BLaER1 (cell line): ENCODE data around the gene CDCA7.
A peak's percentile ranks its signal among the peaks of the same experiment; 100 is the strongest.

Source experiments
- H3K27ac ChIP-seq: shearing (Covaris generic); formaldehyde crosslinking; 2 replicates; pipeline ENCODE4 v1.8.1; 2022
- H3K27me3 ChIP-seq: shearing (Covaris generic); formaldehyde crosslinking; 2 replicates; pipeline ENCODE4 v1.8.1; 2022
- H3K36me3 ChIP-seq: shearing (Covaris generic); formaldehyde crosslinking; 2 replicates; pipeline ENCODE4 v1.8.1; 2022
- H3K4me1 ChIP-seq: shearing (Covaris generic); formaldehyde crosslinking; 2 replicates; pipeline ENCODE4 v1.8.1; 2022
- H3K4me2 ChIP-seq: shearing (Covaris generic); formaldehyde crosslinking; 2 replicates; pipeline ENCODE4 v1.8.1; 2022
- H3K4me3 ChIP-seq: shearing (Covaris generic); formaldehyde crosslinking; 2 replicates; pipeline ENCODE4 v1.8.1; 2022
- H3K9ac ChIP-seq: shearing (Covaris generic); formaldehyde crosslinking; 2 replicates; pipeline ENCODE4 v1.8.1; 2022
- H3K9me3 ChIP-seq: shearing (Covaris generic); formaldehyde crosslinking; 2 replicates; pipeline ENCODE4 v1.8.1; 2022
- H4K20me1 ChIP-seq: shearing (Covaris generic); formaldehyde crosslinking; 2 replicates; pipeline ENCODE4 v1.8.1; 2022
- Cebpa-rat ChIP-seq: shearing (Covaris generic); IDR thresholded peaks from 2 replicates; pipeline ENCODE4 v1.8.1; 2022

The CDCA7 gene

DNA sequence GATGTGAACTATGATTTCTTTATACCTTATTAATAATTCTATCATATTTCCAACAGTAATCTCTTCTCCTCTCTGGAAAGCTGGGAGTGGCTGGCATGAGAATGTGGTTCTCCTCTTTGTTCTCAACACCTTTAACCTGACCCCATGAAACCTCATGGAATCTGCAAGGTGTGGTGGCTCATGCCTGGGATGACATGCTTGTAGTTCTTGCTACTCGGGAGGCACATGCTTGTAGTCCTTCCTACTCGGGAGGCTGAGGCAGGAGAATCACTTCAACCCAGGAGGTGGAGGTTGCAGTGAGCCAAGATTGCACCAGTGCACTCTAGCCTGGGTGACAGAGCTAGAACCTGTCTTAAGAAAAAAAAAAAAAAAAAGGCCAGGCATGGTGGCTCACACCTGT lies 10.8 kb upstream of the CDCA7 start:
- Histone ChIP-seq H3K36me3 (peaks cover 9% of the 10 kb centered on the region; the same call in 1 of the 2 replicates), H3K9me3 (peaks cover 32% of the 10 kb centered on the region), H3K4me2 (no peak overlapping the region), H3K27me3 (no peaks in the 10 kb centered on the region), H3K4me1 (peaks cover under 1% of the 10 kb centered on the region; the same call in 1 of the 2 replicates), H3K9ac (no peak overlapping the region), H4K20me1 (no peaks in the 10 kb centered on the region), H3K27ac (no peak overlapping the region), H3K4me3 (no peak overlapping the region)
- no peak for TF ChIP-seq Cebpa-rat

- H3K9ac ChIP-seq = no peak overlapping the region
- no peak for TF ChIP-seq Cebpa-rat
- H3K27me3 ChIP-seq = no peaks in the 10 kb centered on the region
- peaks cover 13% of the 10 kb centered on the region for H3K4me1 ChIP-seq
- H3K4me3 ChIP-seq = no peak overlapping the region
- peaks cover 9% of the 10 kb centered on the region; the same call in 1 of the 2 replicates for H3K36me3 ChIP-seq
- H4K20me1 ChIP-seq = no peaks in the 10 kb centered on the region
- peaks cover 34% of the 10 kb centered on the region for H3K9me3 ChIP-seq
- H3K27ac ChIP-seq = no peak overlapping the region
- no peak overlapping the region for H3K4me2 ChIP-seq
Observed at GRCh38 chr2:173346035-173346434, 8.6 kb upstream of the CDCA7 start.

- TF ChIP-seq Cebpa-rat = no peak
- peaks cover 42% of the 10 kb centered on the region for H3K9me3 ChIP-seq
- no peaks in the 10 kb centered on the region for H4K20me1 ChIP-seq
- peaks cover 19% of the 10 kb centered on the region for H3K4me1 ChIP-seq
- no peaks in the 10 kb centered on the region for H3K27me3 ChIP-seq
- H3K4me3 ChIP-seq = no peak overlapping the region
- H3K9ac ChIP-seq = no peak overlapping the region
- peaks cover 9% of the 10 kb centered on the region; the same call in 1 of the 2 replicates for H3K36me3 ChIP-seq
- no peak overlapping the region for H3K27ac ChIP-seq
- no peak overlapping the region for H3K4me2 ChIP-seq
Observed at GRCh38 chr2:173347305-173348168, 7.1 kb upstream of the CDCA7 start.

DNA sequence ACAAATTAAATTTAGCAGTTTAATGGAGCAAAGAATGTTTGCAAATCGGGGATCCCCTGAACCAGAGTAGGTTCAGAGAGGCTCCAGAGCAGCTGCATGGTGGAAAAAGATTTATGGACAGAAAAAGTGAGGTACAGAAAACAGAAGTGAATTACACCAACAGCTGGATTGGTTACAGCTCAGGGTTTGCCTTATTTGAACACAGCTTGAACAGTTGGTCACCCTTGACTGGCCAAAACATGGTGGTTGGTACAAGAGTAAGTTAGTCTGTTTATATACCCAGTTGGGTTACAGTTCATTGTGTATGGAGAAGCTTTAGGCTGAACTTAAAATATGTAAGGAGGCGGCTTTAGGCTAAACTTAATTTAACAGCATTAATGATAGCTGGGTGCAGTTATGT lies 5.4 kb upstream of the CDCA7 start:
- H3K4me2 ChIP-seq = no peak overlapping the region

GRCh38 chr2:173350383-173350782 lies 4.3 kb upstream of the CDCA7 start:
- H3K4me3 ChIP-seq = no peak overlapping the region
- peaks cover 34% of the 10 kb centered on the region for H3K4me1 ChIP-seq
- no peak for TF ChIP-seq Cebpa-rat
- peak overlapping the region; percentile 48 for H3K4me2 ChIP-seq
- H3K36me3 ChIP-seq = peaks cover 9% of the 10 kb centered on the region; the same call in 1 of the 2 replicates
- no peaks in the 10 kb centered on the region for H3K27me3 ChIP-seq
- no peak overlapping the region for H3K27ac ChIP-seq
- no peak overlapping the region for H3K9ac ChIP-seq
- no peaks in the 10 kb centered on the region for H4K20me1 ChIP-seq
- peaks cover 31% of the 10 kb centered on the region for H3K9me3 ChIP-seq

More for the DNA sequence above, 5.4 kb upstream of the CDCA7 start:
- Histone ChIP-seq H3K9me3 (peaks cover 42% of the 10 kb centered on the region), H3K4me1 (peaks cover 34% of the 10 kb centered on the region), H3K27ac (no peak overlapping the region), H3K27me3 (no peaks in the 10 kb centered on the region), H3K9ac (no peak overlapping the region), H3K36me3 (peaks cover 9% of the 10 kb centered on the region; the same call in 1 of the 2 replicates), H3K4me3 (no peak overlapping the region), H4K20me1 (no peaks in the 10 kb centered on the region)
- no peak for TF ChIP-seq Cebpa-rat

- no peak overlapping the region for H3K9ac ChIP-seq
- TF ChIP-seq Cebpa-rat = no peak
- no peak overlapping the region for H3K4me3 ChIP-seq
- peaks cover 12% of the 10 kb centered on the region for H4K20me1 ChIP-seq
- no peak overlapping the region for H3K4me2 ChIP-seq
- peaks cover 44% of the 10 kb centered on the region for H3K4me1 ChIP-seq
- H3K9me3 ChIP-seq = peaks cover 16% of the 10 kb centered on the region
- H3K27ac ChIP-seq = no peak overlapping the region
- H3K27me3 ChIP-seq = no peaks in the 10 kb centered on the region
- no peaks in the 10 kb centered on the region; the same call in 1 of the 2 replicates for H3K36me3 ChIP-seq
Observed at GRCh38 chr2:173351879-173352278, 2.8 kb upstream of the CDCA7 start.

GRCh38 chr2:173353556-173353955 lies 1.1 kb upstream of the CDCA7 start:
- peak overlapping the region; percentile 93 for H3K4me3 ChIP-seq
- H4K20me1 ChIP-seq = peaks cover 28% of the 10 kb centered on the region
- peaks cover 10% of the 10 kb centered on the region for H3K9me3 ChIP-seq
- peaks cover 61% of the 10 kb centered on the region for H3K4me1 ChIP-seq
- H3K36me3 ChIP-seq = peaks cover 5% of the 10 kb centered on the region; the same call in 1 of the 2 replicates
- H3K27ac ChIP-seq = peak overlapping the region; percentile 99
- TF ChIP-seq Cebpa-rat = no peak
- H3K4me2 ChIP-seq = peak overlapping the region; percentile 81
- no peaks in the 10 kb centered on the region for H3K27me3 ChIP-seq
- peak overlapping the region; percentile 98 for H3K9ac ChIP-seq

DNA sequence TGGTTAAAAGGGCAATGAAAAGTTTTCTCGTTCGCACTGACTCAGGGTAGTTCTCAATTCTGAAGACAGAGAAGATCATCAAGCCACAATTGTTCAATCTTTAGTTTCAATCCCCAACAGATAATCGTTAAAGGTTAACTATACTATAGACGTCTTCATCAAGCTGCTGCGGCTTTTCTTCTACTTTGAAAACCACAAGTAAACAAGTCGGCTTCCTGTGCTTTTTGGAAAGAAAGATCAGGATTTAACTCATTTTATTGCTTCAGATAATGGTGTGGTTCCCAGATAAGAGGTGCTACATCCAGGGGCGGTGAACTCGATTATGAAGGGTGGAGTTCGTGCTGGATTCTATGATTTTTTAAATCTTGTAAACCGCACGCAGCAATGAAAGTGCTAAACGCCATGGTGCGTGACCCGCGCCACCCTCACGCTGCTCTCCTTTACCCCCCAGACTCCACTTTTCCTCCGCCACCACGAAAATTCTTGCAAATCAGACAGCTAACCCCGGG lies 545 bp upstream of the CDCA7 start:
- Histone ChIP-seq H3K9ac (peak overlapping the region; percentile 98), H3K4me2 (peak overlapping the region; percentile 81), H3K4me3 (peak overlapping the region; percentile 93), H4K20me1 (peaks cover 34% of the 10 kb centered on the region), H3K36me3 (peaks cover 11% of the 10 kb centered on the region; the same call in 1 of the 2 replicates), H3K27ac (peak overlapping the region; percentile 99), H3K27me3 (no peaks in the 10 kb centered on the region), H3K9me3 (peaks cover 10% of the 10 kb centered on the region), H3K4me1 (peaks cover 63% of the 10 kb centered on the region)
- TF ChIP-seq Cebpa-rat = no peak

- no peak for TF ChIP-seq Cebpa-rat
- peak overlapping the region; percentile 99 for H3K27ac ChIP-seq
- H3K9ac ChIP-seq = peak overlapping the region; percentile 98
- H3K27me3 ChIP-seq = no peaks in the 10 kb centered on the region
- H3K4me3 ChIP-seq = peak overlapping the region; percentile 93
- peaks cover 46% of the 10 kb centered on the region for H4K20me1 ChIP-seq
- peaks cover 68% of the 10 kb centered on the region for H3K4me1 ChIP-seq
- H3K9me3 ChIP-seq = peaks cover 10% of the 10 kb centered on the region
- H3K36me3 ChIP-seq = peaks cover 23% of the 10 kb centered on the region
- peak overlapping the region; percentile 93 for H3K4me2 ChIP-seq
Observed at GRCh38 chr2:173355132-173355865, 627 bp downstream of the CDCA7 start.
